Frontal cortex (tissue), 4 donors: ENCODE measurements around the gene OR4A15. TPM values are rescaled to one million over a fixed set of nuclear protein-coding genes. Genes with fewer than 3 reads are reported as not detected.

Source experiments
- DNase-seq, 2 donors: peaks; one replicate each; pipeline ENCODE4 v3.0.0; 2012; ENCODE audit warnings: low spot score in 2 of 2
- FAIRE-seq: peaks from 2 replicates; lab custom pipeline; 2012; peaks lifted over from hg19 to GRCh38; lab: Jason Lieb, UNC
- small RNA-seq: library from RNA; depleted of rRNA; stranded (forward); fragments of <200 nt; gene quantifications from one replicate; pipeline ENCODE3, GENCODE V24; 2014
- total RNA-seq: library from RNA; depleted of rRNA; stranded (reverse); fragments of >200 nt; gene quantifications from one replicate; pipeline ENCODE4 v1.2.3, GENCODE V29; 2014
- donor health status: control.
- donor health status: control.
- donor health status: control.

OR4A15 gene
- total RNA-seq: not detected

DNA sequence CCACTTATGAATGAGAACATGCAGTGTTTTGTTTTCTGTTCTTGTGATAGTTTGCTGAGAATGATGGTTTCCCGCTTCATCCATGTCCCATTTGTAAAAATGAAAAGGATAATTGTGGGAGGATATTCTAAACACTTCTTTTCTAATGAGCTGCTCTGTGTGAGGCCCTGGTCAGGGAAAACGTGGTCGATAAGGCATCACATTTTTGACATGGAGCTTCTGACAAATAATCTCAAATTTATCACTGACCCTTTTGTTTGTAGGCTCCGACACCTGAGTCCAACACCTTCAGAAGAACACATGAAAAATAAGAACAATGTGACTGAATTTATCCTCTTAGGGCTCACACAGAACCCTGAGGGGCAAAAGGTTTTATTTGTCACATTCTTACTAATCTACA lies at the start of gene OR4A15:
Gene OR4A15, plus strand, starts transcription at position 301 of the 400 bp plus-strand sequence. Its CDS starts 0 bp downstream, at position 301.
- FAIRE-seq (no peak), DNase-seq (no peak)

DNA sequence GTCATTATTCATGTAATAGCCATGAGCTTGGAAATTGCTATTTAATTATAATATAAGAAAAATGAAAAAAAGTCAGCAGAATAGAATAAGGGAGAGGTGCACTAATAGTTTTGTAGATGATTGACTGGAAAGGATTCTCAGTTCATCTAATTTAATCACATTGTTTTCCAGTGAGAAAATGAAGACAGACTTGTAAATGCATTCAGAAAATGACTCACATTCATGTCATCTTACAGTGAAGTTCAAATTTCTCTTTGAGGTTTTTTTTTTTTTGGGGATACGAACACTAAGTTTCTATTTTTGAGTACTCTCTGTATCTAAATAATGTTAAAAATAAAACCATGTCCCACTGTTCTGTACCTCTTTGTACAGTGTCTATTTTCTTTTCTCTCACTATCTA lies 43.3 kb upstream of the OR4A15 start:
- FAIRE-seq (no peak), DNase-seq (no peak)

GRCh38 chr11:55342901-55343300 lies 24.9 kb upstream of the OR4A15 start, which contains the start of gene OR4A16:
TSS of gene OR4A16 (plus strand) at chr11:55343201. CDS start at chr11:55343201, 0 bp downstream.
- DNase-seq: no peak
- FAIRE-seq: no peak

DNA sequence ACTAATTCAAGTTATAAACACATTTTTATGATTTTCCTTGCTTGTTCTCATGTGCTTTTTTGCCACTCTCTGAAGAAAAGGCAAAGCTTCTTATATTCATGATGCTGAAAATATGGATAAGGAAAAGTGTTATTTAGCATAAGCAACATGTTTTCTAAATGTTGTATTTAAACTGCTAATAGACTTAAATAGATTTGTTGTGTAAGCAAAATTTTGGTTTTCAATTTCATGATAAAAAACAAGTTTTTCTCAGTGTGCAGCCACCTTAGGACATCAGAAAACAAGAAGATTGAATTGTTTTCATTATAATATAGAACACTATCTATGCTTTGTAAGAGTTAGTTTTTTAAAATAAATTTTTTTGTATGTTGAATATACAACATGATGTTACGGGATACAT lies 22.5 kb upstream of the OR4A15 start:
- DNase-seq: no peak
- FAIRE-seq: no peak

GRCh38 chr11:55349032-55349431 lies 18.7 kb upstream of the OR4A15 start:
- no peak for FAIRE-seq
- DNase-seq: no peak

GRCh38 chr11:55357560-55358184 lies 10.1 kb upstream of the OR4A15 start:
- DNase-seq (no peak), FAIRE-seq (no peak)

DNA sequence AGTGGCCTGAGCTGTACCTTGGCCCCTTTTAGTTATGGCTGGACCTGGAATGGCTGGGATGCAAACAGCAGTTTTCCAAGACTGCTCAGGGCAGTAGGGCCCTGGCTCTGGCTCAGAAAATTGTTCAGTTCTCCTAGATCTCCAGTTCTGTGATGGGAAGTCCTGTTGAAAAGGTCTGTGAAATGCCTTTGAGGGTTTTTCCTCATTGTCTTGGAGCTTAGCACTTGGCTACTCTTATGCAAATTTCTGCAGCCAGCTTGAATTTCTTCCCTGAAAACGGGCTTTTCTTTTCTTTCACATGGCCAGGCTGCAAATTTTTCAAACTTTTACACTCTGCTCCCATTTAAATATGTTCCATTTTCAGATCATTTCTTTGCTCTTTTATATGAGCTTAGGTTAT lies 33.2 kb downstream of the OR4A15 start:
- no peak for FAIRE-seq

More for the DNA sequence above, 33.2 kb downstream of the OR4A15 start:
- DNase-seq: no peak

Small RNA genes lying within 50 kb of the gene (small RNA-seq; reads per million reads assigned to genes)
- gene OR4X7P: not detected

Other genes with a start within 250 kb of the OR4A15 start
- not detected for gene TRIM48, start 105.8 kb upstream of the OR4A15 start, total RNA-seq
- not detected for gene OR4A16, start 24.8 kb upstream of the OR4A15 start, total RNA-seq
- not detected for gene OR4C15, start 186.5 kb downstream of the OR4A15 start, total RNA-seq
- not detected for gene OR4C16, start 204.2 kb downstream of the OR4A15 start, total RNA-seq
- gene OR4C11, start 239.7 kb downstream of the OR4A15 start, total RNA-seq: not detected